HEK293 (cell line): ENCODE data around the gene SLC37A3.

ENCODE experiments used
- CTCF ChIA-PET: fragments of 350-600 bp; formaldehyde crosslinking; extraction: SDS; loops from one replicate; lab custom pipeline; 2021; ENCODE audit warnings: antibody characterized with exemption; lab: Yijun Ruan, JAX
- POLR2A ChIA-PET: fragments of 300-600 bp; formaldehyde crosslinking; extraction: SDS; loops from one replicate; lab custom pipeline; 2020; ENCODE audit warnings: antibody characterized with exemption, inconsistent platforms; lab: Yijun Ruan, JAX
- H3K27ac ChIP-seq: fragments of 200-500 bp; sonication (Bioruptor generic); 2 replicates; pipeline ENCODE4 v1.5.1; 2014; ENCODE audit warnings: low read depth, low read length, control low read depth, inconsistent platforms; ENCODE audit errors: extremely low read depth
- H3K36me3 ChIP-seq, 2 experiments: fragments of 200-500 bp in 1 of 2; sonication (Bioruptor generic) in 1 of 2; 1 replicate in 1 of 2; 2 replicates in 1 of 2; pipeline ENCODE4 v1.5.1; 2014 to 2017; ENCODE audit warnings: inconsistent platforms in 2 of 2, low read length in 2 of 2; ENCODE audit not compliant: control insufficient read depth in 2 of 2, insufficient read depth in 1 of 2
- H3K4me1 ChIP-seq: fragments of 200-500 bp; sonication (Bioruptor generic); 2 replicates; pipeline ENCODE4 v1.5.1; 2014; ENCODE audit warnings: mild to moderate bottlenecking, low read length, inconsistent platforms; ENCODE audit not compliant: control insufficient read depth, insufficient read depth
- H3K4me3 ChIP-seq: 2 replicates; pipeline ENCODE4 v1.5.1; 2011; ENCODE audit warnings: low read depth, mild to moderate bottlenecking, control low read depth, low read length, moderate library complexity
- H3K9me3 ChIP-seq: fragments of 200-500 bp; sonication (Bioruptor generic); 2 replicates; pipeline ENCODE4 v1.5.1; 2014; ENCODE audit warnings: low read depth, low read length, inconsistent platforms; ENCODE audit not compliant: control insufficient read depth, insufficient read depth
- AEBP2 ChIP-seq: fragments of 450-650 bp; formaldehyde crosslinking; IDR thresholded peaks from 2 replicates; pipeline ENCODE4 v1.5.1; 2016; ENCODE audit warnings: missing biosample characterization, missing genetic modification characterization, borderline replicate concordance
- BCL11B ChIP-seq: fragments of 450-650 bp; formaldehyde crosslinking; IDR thresholded peaks from 2 replicates; pipeline ENCODE4 v1.5.1; 2016; ENCODE audit warnings: low read depth, missing biosample characterization, missing genetic modification characterization
- GFI1B ChIP-seq: fragments of 450-650 bp; formaldehyde crosslinking; IDR thresholded peaks from 2 replicates; pipeline ENCODE4 v1.5.1; 2016; ENCODE audit warnings: missing biosample characterization, missing genetic modification characterization
- MYNN ChIP-seq: fragments of 450-650 bp; formaldehyde crosslinking; IDR thresholded peaks from 2 replicates; pipeline ENCODE4 v1.5.1; 2016; ENCODE audit warnings: missing biosample characterization, missing genetic modification characterization, borderline replicate concordance
- RBAK ChIP-seq: fragments of 450-650 bp; formaldehyde crosslinking; IDR thresholded peaks from 2 replicates; pipeline ENCODE4 v1.5.1; 2016; ENCODE audit warnings: missing biosample characterization, missing genetic modification characterization
- REST ChIP-seq: fragments of 450-650 bp; formaldehyde crosslinking; IDR thresholded peaks from 2 replicates; pipeline ENCODE4 v1.5.1; 2016; ENCODE audit warnings: missing biosample characterization, missing genetic modification characterization
- YY1 ChIP-seq: fragments of 450-650 bp; formaldehyde crosslinking; IDR thresholded peaks from 2 replicates; pipeline ENCODE4 v1.5.1; 2018; ENCODE audit warnings: missing biosample characterization, missing genetic modification characterization
- ZNF155 ChIP-seq: fragments of 450-650 bp; formaldehyde crosslinking; IDR thresholded peaks from 2 replicates; pipeline ENCODE4 v1.5.1; 2016; ENCODE audit warnings: missing biosample characterization, missing genetic modification characterization
- ZNF174 ChIP-seq: fragments of 450-650 bp; formaldehyde crosslinking; IDR thresholded peaks from 2 replicates; pipeline ENCODE4 v1.5.0; 2017; ENCODE audit warnings: missing biosample characterization, mild to moderate bottlenecking, missing genetic modification characterization
- ZNF26 ChIP-seq: fragments of 450-650 bp; formaldehyde crosslinking; IDR thresholded peaks from 2 replicates; pipeline ENCODE4 v1.5.1; 2016; ENCODE audit warnings: missing biosample characterization, missing genetic modification characterization
- ZNF266 ChIP-seq: fragments of 450-650 bp; formaldehyde crosslinking; IDR thresholded peaks from 2 replicates; pipeline ENCODE4 v1.5.1; 2016; ENCODE audit warnings: missing biosample characterization, missing genetic modification characterization, low read depth
- ZNF350 ChIP-seq: fragments of 450-650 bp; formaldehyde crosslinking; IDR thresholded peaks from 2 replicates; pipeline ENCODE4 v1.5.0; 2017; ENCODE audit warnings: missing biosample characterization, mild to moderate bottlenecking, missing genetic modification characterization
- ZNF416 ChIP-seq: fragments of 450-650 bp; formaldehyde crosslinking; IDR thresholded peaks from 2 replicates; pipeline ENCODE4 v1.5.1; 2016; ENCODE audit warnings: missing biosample characterization, missing genetic modification characterization
- ZNF560 ChIP-seq: fragments of 450-650 bp; formaldehyde crosslinking; IDR thresholded peaks from 2 replicates; pipeline ENCODE4 v1.5.1; 2017; ENCODE audit warnings: missing biosample characterization, missing genetic modification characterization, borderline replicate concordance
- ZNF623 ChIP-seq: fragments of 450-650 bp; formaldehyde crosslinking; IDR thresholded peaks from 2 replicates; pipeline ENCODE4 v1.5.1; 2016; ENCODE audit warnings: missing biosample characterization, missing genetic modification characterization
- ZNF670 ChIP-seq: fragments of 450-650 bp; formaldehyde crosslinking; IDR thresholded peaks from 2 replicates; pipeline ENCODE4 v1.5.1; 2016; ENCODE audit warnings: missing biosample characterization, missing genetic modification characterization, low read depth
- ZNF707 ChIP-seq: fragments of 450-650 bp; formaldehyde crosslinking; IDR thresholded peaks from 2 replicates; pipeline ENCODE4 v1.5.1; 2016; ENCODE audit warnings: missing biosample characterization, missing genetic modification characterization
- ZNF843 ChIP-seq: fragments of 450-650 bp; formaldehyde crosslinking; IDR thresholded peaks from 2 replicates; pipeline ENCODE4 v1.5.1; 2016; ENCODE audit warnings: missing biosample characterization, missing genetic modification characterization
- TF ChIP-seq, protein P1 (sequence below): fragments of 450-650 bp; formaldehyde crosslinking; IDR thresholded peaks from 2 replicates; pipeline ENCODE4 v1.5.1; 2017; ENCODE audit warnings: missing biosample characterization, missing genetic modification characterization
- TF ChIP-seq, protein P2 (sequence below): fragments of 450-650 bp; formaldehyde crosslinking; IDR thresholded peaks from 2 replicates; pipeline ENCODE4 v1.5.1; 2016; ENCODE audit warnings: missing biosample characterization, missing genetic modification characterization
- TF ChIP-seq, protein P3 (sequence below): fragments of 450-650 bp; formaldehyde crosslinking; IDR thresholded peaks from 2 replicates; pipeline ENCODE4 v1.5.1; 2016; ENCODE audit warnings: missing biosample characterization, missing genetic modification characterization, low read depth
- TF ChIP-seq, protein P4 (sequence below): fragments of 450-650 bp; formaldehyde crosslinking; IDR thresholded peaks from 2 replicates; pipeline ENCODE4 v1.5.1; 2016; ENCODE audit warnings: missing biosample characterization, missing genetic modification characterization

The SLC37A3 gene

DNA sequence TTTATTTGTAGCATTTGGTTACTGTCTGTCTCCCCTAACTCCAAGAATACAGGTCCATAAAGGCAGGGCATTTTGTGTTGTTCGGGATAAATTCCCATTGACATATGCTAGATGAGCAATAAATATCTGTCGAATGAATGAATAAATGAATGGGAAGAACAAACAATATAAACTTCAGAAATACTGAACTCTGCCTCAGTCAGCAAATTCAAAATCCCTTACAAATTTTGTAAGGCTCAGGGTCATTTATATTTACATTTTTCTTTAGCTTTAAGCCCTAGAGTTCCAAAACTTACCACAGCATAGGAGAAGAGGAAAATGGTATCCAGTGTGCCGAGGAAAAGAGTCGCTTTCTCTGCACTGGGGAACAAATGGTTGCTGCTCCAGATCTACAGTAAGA, 29.0 kb downstream of the SLC37A3 start:
- ChIA-PET POLR2A (no interaction called here), CTCF (no interaction called here)
- Histone ChIP-seq H3K4me3 (no peak overlapping the region), H3K36me3 (peaks cover 6 to 27% of the 10 kb centered on the region in 2 experiments; a peak in 2 of 3 replicates), H3K4me1 (no peaks in the 10 kb centered on the region), H3K27ac (no peak overlapping the region), H3K9me3 (no peaks in the 10 kb centered on the region)
- no peak for TF ChIP-seq ZNF560 (tag by site-specific recombination)
- no peak for TF ChIP-seq GFI1B (tag by site-specific recombination)
- no peak for TF ChIP-seq AEBP2 (tag by site-specific recombination)
- no peak for TF ChIP-seq ZNF155 (tag by site-specific recombination)
- TF ChIP-seq ZNF670, result no peak
- TF ChIP-seq, protein P1, sequence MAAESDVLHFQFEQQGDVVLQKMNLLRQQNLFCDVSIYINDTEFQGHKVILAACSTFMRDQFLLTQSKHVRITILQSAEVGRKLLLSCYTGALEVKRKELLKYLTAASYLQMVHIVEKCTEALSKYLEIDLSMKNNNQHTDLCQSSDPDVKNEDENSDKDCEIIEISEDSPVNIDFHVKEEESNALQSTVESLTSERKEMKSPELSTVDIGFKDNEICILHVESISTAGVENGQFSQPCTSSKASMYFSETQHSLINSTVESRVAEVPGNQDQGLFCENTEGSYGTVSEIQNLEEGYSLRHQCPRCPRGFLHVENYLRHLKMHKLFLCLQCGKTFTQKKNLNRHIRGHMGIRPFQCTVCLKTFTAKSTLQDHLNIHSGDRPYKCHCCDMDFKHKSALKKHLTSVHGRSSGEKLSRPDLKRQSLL (tag by site-specific recombination), result no peak
- no peak for TF ChIP-seq ZNF623
- no peak for TF ChIP-seq ZNF174
- no peak for TF ChIP-seq ZNF350
- TF ChIP-seq REST (tag by site-specific recombination), result no peak
- TF ChIP-seq ZNF707 (tag by site-specific recombination), result no peak
- TF ChIP-seq, protein P2, sequence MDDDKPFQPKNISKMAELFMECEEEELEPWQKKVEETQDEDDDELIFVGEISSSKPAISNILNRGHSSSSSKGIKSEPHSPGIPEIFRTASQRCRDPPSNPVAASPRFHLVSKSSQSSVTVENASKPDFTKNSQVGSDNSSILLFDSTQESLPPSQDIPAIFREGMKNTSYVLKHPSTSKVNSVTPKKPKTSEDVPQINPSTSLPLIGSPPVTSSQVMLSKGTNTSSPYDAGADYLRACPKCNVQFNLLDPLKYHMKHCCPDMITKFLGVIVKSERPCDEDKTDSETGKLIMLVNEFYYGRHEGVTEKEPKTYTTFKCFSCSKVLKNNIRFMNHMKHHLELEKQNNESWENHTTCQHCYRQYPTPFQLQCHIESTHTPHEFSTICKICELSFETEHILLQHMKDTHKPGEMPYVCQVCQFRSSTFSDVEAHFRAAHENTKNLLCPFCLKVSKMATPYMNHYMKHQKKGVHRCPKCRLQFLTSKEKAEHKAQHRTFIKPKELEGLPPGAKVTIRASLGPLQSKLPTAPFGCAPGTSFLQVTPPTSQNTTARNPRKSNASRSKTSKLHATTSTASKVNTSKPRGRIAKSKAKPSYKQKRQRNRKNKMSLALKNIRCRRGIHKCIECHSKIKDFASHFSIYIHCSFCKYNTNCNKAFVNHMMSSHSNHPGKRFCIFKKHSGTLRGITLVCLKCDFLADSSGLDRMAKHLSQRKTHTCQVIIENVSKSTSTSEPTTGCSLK, result no peak
- TF ChIP-seq YY1 (tag by site-specific recombination), result no peak
- no peak for TF ChIP-seq BCL11B (tag by site-specific recombination)
- TF ChIP-seq MYNN (tag by site-specific recombination), result no peak

- Histone ChIP-seq H3K4me3 (no peak overlapping the region), H3K36me3 (peaks cover 9 to 34% of the 10 kb centered on the region in 2 experiments; a peak in 2 of 3 replicates), H3K27ac (no peak overlapping the region), H3K9me3 (no peaks in the 10 kb centered on the region), H3K4me1 (no peaks in the 10 kb centered on the region)
- CTCF ChIA-PET, result no interaction called here
- POLR2A ChIA-PET, result no interaction called here
- TF ChIP-seq RBAK (tag by site-specific recombination), result no peak
- no peak for TF ChIP-seq ZNF843 (tag by site-specific recombination)
- no peak for TF ChIP-seq ZNF416 (tag by site-specific recombination)
- TF ChIP-seq ZNF26, result no peak
- no peak for TF ChIP-seq ZNF266 (tag by site-specific recombination)
- TF ChIP-seq, protein P3, sequence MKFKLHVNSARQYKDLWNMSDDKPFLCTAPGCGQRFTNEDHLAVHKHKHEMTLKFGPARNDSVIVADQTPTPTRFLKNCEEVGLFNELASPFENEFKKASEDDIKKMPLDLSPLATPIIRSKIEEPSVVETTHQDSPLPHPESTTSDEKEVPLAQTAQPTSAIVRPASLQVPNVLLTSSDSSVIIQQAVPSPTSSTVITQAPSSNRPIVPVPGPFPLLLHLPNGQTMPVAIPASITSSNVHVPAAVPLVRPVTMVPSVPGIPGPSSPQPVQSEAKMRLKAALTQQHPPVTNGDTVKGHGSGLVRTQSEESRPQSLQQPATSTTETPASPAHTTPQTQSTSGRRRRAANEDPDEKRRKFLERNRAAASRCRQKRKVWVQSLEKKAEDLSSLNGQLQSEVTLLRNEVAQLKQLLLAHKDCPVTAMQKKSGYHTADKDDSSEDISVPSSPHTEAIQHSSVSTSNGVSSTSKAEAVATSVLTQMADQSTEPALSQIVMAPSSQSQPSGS (tag by site-specific recombination), result no peak
- TF ChIP-seq, protein P4, sequence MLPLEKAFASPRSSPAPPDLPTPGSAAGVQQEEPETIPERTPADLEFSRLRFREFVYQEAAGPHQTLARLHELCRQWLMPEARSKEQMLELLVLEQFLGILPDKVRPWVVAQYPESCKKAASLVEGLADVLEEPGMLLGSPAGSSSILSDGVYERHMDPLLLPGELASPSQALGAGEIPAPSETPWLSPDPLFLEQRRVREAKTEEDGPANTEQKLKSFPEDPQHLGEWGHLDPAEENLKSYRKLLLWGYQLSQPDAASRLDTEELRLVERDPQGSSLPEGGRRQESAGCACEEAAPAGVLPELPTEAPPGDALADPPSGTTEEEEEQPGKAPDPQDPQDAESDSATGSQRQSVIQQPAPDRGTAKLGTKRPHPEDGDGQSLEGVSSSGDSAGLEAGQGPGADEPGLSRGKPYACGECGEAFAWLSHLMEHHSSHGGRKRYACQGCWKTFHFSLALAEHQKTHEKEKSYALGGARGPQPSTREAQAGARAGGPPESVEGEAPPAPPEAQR (tag by site-specific recombination), result no peak
These were observed 30.8 kb downstream of the SLC37A3 start for GRCh38 chr7:140367528-140367927.
